ENCODE results near the gene BIRC6. TPM values are rescaled to one million over a fixed set of nuclear protein-coding genes. Genes with fewer than 3 reads are reported as not detected.
A peak's percentile ranks its signal among the peaks of the same experiment; 100 is the strongest.
"Not testable (repeated sequence)": the region's sequence is repeated elsewhere in the genome, so short reads cannot be mapped to it uniquely, and the experiment has no call there.

BIRC6 gene
- total RNA-seq, 3 donors from 2014 or later (not counting 1 experiment from before 2014, with no cell fraction given), result 190 to 225 (median 224) TPM

DNA sequence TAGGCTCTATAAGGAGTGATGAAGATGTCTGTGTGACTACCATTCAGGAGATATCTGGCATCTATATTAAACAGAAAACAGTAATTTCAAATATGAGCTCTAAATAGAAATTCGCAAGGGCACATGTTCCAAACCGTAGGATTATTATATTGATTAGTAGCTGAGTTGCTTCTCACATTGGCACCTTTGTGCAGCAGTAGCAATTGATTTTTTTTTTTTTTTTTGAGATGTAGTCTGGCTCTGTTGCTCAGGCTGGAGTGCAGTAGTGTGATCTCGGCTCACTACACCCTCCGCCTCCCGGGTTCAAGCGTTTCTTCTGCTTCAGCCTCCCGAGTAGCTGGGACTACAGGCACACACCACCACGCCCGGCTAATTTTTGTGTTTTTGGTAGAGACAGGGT, 12.4 kb downstream of the BIRC6 start:
- H3K36me3 Mint-ChIP-seq, result no peaks in the 10 kb centered on the region
- H3K9me3 Mint-ChIP-seq, result no peaks in the 10 kb centered on the region
- Histone ChIP-seq H3K27me3 (ENCODE audit: control insufficient read depth, insufficient read depth, low read length) (no peaks in the 10 kb centered on the region), H3K36me3 (ENCODE audit: control insufficient read depth, insufficient read depth, low read length) (peaks cover 2% of the 10 kb centered on the region), H3K4me1 (ENCODE audit: control insufficient read depth, insufficient read depth, low read length) (no peaks in the 10 kb centered on the region), H3K27ac (ENCODE audit: low read length) (no peak overlapping the region), H3K9me3 (ENCODE audit: control insufficient read depth, insufficient read depth, low read length) (no peaks in the 10 kb centered on the region), H3K4me3 (ENCODE audit: low read length) (no peak overlapping the region)
- TF ChIP-seq, protein P1, sequence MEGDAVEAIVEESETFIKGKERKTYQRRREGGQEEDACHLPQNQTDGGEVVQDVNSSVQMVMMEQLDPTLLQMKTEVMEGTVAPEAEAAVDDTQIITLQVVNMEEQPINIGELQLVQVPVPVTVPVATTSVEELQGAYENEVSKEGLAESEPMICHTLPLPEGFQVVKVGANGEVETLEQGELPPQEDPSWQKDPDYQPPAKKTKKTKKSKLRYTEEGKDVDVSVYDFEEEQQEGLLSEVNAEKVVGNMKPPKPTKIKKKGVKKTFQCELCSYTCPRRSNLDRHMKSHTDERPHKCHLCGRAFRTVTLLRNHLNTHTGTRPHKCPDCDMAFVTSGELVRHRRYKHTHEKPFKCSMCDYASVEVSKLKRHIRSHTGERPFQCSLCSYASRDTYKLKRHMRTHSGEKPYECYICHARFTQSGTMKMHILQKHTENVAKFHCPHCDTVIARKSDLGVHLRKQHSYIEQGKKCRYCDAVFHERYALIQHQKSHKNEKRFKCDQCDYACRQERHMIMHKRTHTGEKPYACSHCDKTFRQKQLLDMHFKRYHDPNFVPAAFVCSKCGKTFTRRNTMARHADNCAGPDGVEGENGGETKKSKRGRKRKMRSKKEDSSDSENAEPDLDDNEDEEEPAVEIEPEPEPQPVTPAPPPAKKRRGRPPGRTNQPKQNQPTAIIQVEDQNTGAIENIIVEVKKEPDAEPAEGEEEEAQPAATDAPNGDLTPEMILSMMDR (IDR thresholded peaks at IDR 0.05), result no peak
- no peak overlapping the region for H3K4me3 Mint-ChIP-seq
- peak overlapping the region; percentile 21 to 74 for H3K27ac Mint-ChIP-seq
- ATAC-seq, result no peak
- intact Hi-C loops (cut with micrococcal nuclease), result no loop called here
- H3K27me3 Mint-ChIP-seq (ENCODE audit: low read depth in 2 of 2), result no peaks in the 10 kb centered on the region
- 92% methylated on average over 9 of the region's 9 CpGs for WGBS (ENCODE audit: insufficient coverage)
- DNase-seq, result no peak
- H3K4me1 Mint-ChIP-seq, result peaks cover 57 to 64% of the 10 kb centered on the region in 2 donors

DNA sequence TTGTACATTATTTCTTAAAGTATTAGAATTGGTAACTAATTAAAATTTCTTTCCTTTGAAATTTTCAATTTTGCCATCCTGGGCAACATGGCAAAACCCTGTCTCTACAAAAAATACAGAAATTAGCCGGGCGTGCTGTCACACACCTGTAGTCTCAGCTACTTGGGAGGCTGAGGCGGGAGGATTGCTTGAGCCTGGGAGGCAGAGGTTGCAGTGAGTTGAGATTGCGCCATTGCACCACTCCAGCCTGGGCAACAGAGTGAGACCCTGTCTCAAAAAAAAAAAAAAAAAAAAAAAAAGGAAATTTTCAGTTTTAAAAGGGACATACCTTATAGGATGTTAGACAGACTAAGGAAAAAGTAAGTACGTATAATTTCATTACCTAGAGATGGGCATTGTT, 14.1 kb downstream of the BIRC6 start:
- H3K27me3 Mint-ChIP-seq (ENCODE audit: low read depth in 2 of 2); H3K27me3 ChIP-seq (ENCODE audit: control insufficient read depth, insufficient read depth, low read length); H3K9me3 Mint-ChIP-seq; ATAC-seq; H3K36me3 ChIP-seq (ENCODE audit: control insufficient read depth, insufficient read depth, low read length); intact Hi-C loops (cut with micrococcal nuclease); H3K4me1 ChIP-seq (ENCODE audit: control insufficient read depth, insufficient read depth, low read length); H3K9me3 ChIP-seq (ENCODE audit: control insufficient read depth, insufficient read depth, low read length); H3K4me3 Mint-ChIP-seq; H3K27ac Mint-ChIP-seq; H3K27ac ChIP-seq (ENCODE audit: low read length); H3K36me3 Mint-ChIP-seq; DNase-seq; H3K4me3 ChIP-seq (ENCODE audit: low read length): not testable (repeated sequence)
- WGBS (ENCODE audit: insufficient coverage), result 97% methylated on average over 4 of the region's 5 CpGs
- peaks cover 61 to 66% of the 10 kb centered on the region in 2 donors for H3K4me1 Mint-ChIP-seq

DNA sequence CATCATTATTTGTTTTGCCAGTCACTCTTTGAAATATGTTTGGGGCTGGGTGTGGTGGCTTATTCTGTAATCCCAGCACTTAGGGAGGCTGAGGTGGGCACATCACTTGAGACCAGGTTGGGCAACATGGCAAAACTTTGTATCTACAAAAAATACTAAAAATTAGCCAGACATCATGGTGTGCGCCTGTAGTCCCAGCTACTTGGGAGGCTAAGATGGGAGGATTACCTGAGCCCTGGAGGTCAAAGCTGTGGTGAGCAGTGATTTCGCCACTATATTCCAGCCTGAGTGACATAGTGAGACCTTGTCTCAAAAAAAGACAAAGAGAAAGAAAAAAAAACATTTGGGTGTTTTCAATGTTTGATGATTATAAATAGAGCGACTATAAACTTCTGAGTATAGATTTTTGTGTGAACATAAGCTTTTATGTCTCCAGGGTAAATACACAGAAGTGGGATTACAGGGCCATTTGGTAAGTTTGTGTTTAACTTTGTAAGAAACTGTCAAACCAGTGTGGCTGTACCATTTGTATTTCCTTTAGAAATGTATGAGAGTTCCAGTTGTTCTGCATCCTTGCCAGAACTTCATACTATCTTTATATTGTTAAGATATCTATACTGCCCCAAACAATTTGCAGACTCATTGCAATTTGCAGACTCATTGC, 15.8 kb downstream of the BIRC6 start:
- H3K27ac ChIP-seq (ENCODE audit: low read length), result no peak overlapping the region
- Mint-ChIP-seq H3K36me3 (no peaks in the 10 kb centered on the region), H3K27ac (peak overlapping the region; percentile 1 to 57), H3K4me3 (no peak overlapping the region), H3K27me3 (ENCODE audit: low read depth in 2 of 2) (no peaks in the 10 kb centered on the region), H3K4me1 (peaks cover 56 to 60% of the 10 kb centered on the region in 2 donors), H3K9me3 (no peaks in the 10 kb centered on the region)
- TF ChIP-seq, protein P1 (IDR thresholded peaks at IDR 0.05), result no peak
- WGBS (ENCODE audit: insufficient coverage), result 96% methylated on average over 3 of the region's 3 CpGs
- H3K4me1 ChIP-seq (ENCODE audit: control insufficient read depth, insufficient read depth, low read length), result peaks cover 4% of the 10 kb centered on the region
- H3K4me3 ChIP-seq (ENCODE audit: low read length), result no peak overlapping the region
- DNase-seq (no peak), ATAC-seq (no peak)
- no peaks in the 10 kb centered on the region for H3K9me3 ChIP-seq (ENCODE audit: control insufficient read depth, insufficient read depth, low read length)
- H3K27me3 ChIP-seq (ENCODE audit: control insufficient read depth, insufficient read depth, low read length), result no peaks in the 10 kb centered on the region
- H3K36me3 ChIP-seq (ENCODE audit: control insufficient read depth, insufficient read depth, low read length), result peaks cover 2% of the 10 kb centered on the region
- intact Hi-C loops (cut with micrococcal nuclease), result no loop called here

DNA sequence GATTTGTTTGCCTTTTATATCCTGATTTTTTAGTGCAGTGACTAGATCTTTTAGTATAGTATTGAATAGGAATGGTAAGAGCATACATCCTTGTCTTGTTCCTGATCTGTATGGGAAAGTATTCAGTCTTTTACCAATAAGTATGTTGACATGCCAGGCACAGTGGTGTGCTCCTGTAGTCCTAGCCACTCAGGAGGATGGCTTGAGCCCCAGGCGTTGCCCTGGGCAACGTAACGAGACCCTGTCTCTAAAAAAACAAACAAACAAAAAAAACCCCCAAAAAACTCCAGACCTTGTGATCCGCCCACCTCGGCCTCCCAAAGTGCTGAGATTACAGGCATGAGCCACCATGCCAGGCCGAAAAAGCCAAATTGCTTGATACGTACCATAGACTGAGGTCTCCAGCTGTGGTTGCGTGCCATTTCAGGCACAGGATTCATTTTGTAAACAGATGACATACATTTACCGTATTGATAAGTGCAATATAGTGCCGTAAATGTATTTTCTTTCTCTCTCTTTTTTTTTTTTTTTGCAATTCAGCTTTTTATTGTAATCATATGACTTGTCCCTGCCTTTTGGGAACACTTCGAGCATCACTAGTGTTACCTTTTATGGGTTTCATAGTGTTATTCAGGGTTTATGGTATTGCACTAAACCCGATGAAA, 18.5 kb downstream of the BIRC6 start:
- intact Hi-C loops (cut with micrococcal nuclease), result no loop called here
- Histone ChIP-seq H3K4me1 (ENCODE audit: control insufficient read depth, insufficient read depth, low read length) (peaks cover 4% of the 10 kb centered on the region), H3K36me3 (ENCODE audit: control insufficient read depth, insufficient read depth, low read length) (peaks cover 5% of the 10 kb centered on the region), H3K4me3 (ENCODE audit: low read length) (no peak overlapping the region), H3K27me3 (ENCODE audit: control insufficient read depth, insufficient read depth, low read length) (no peaks in the 10 kb centered on the region), H3K27ac (ENCODE audit: low read length) (no peak overlapping the region), H3K9me3 (ENCODE audit: control insufficient read depth, insufficient read depth, low read length) (no peaks in the 10 kb centered on the region)
- WGBS (ENCODE audit: insufficient coverage), result 93% methylated on average over 10 of the region's 12 CpGs
- ATAC-seq, result no peak
- no peaks in the 10 kb centered on the region for H3K36me3 Mint-ChIP-seq
- TF ChIP-seq, protein P1 (IDR thresholded peaks at IDR 0.05), result no peak
- no peaks in the 10 kb centered on the region for H3K9me3 Mint-ChIP-seq
- H3K4me3 Mint-ChIP-seq, result no peak overlapping the region
- peak overlapping the region; percentile 33 to 53 for H3K27ac Mint-ChIP-seq
- DNase-seq, result no peak
- H3K27me3 Mint-ChIP-seq (ENCODE audit: low read depth in 2 of 2), result no peaks in the 10 kb centered on the region
- H3K4me1 Mint-ChIP-seq, result peaks cover 57 to 58% of the 10 kb centered on the region in 2 donors

Measured in natural killer cell (primary cell).